GM21515 (cell line): Measurements from ENCODE around the gene LAPTM4A.
"Not testable (repeated sequence)": the region's sequence is repeated elsewhere in the genome, so short reads cannot be mapped to it uniquely, and the experiment has no call there.

Experiments used
- ATAC-seq: cut with Tn5 transposase; IDR thresholded peaks from one replicate; pipeline ENCODE4 v1.9.1; 2021; ENCODE audit not compliant: unreplicated experiment

Gene LAPTM4A

GRCh38 chr2:20051532-20052228 lies at the start of gene LAPTM4A:
TSS of gene LAPTM4A (minus strand) at chr2:20051628. CDS start at chr2:20051520, 108 bp downstream.
- peak; percentile 96 for ATAC-seq

- ATAC-seq: no peak
Observed at GRCh38 chr2:20100711-20101110, 49.3 kb upstream of the LAPTM4A start.

DNA sequence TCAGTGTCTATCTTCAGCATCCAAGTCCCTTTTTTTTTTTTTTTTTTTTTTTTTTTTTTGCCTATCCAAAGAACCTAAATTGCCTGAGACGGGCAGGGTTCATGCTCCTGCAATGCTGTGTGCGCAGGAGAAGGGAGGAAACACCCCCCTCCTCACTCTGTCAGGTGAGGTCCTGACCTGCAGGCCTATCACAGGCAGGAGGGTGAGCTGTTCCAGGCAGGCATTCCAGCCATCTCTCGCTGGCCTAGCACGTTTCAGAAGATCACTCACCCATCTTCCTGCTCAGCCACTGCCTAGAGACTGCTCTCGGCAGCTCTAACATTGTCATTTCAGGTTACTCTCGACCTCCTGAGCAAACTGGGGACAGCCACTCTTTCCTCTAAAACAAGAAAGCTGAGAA lies 48.4 kb upstream of the LAPTM4A start:
- ATAC-seq: no peak

- peak; percentile 92 for ATAC-seq
Observed at GRCh38 chr2:20097889-20098714, 46.7 kb upstream of the LAPTM4A start.

- no peak for ATAC-seq
Observed at GRCh38 chr2:20095469-20095868, 44.0 kb upstream of the LAPTM4A start.

- no peak for ATAC-seq
Observed at GRCh38 chr2:20094955-20095354, 43.5 kb upstream of the LAPTM4A start.

DNA sequence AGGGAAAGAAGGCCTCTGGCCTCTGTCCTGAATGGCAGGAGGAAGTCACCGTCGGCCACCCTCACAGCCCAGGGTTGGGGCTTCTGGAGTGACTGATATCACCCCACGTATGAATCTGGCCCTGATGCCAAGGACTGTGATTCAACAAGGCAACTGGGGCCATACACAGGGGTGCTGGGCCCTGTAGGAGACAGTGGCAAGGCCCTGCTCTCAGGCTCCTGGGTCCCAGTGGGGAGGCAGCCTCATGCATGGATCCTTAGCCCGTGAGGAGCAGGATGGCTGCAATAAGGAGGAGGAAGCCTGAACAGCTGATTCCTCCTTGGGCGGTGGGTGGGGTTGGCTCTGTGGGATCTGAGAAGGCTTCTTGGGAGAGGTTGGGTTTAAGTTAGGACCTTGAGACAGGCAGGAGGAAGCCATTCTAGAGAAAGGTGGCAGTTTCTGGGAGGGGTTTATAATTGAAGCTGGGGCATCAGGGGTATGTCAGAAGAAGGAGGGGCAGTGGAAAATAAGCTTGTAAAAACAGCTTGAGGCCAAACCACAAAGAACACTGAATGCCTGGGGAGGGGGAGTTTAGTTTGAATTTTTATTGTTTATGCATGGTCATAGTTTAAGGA lies 42.8 kb upstream of the LAPTM4A start:
- no peak for ATAC-seq

- no peak for ATAC-seq
Observed at GRCh38 chr2:20093263-20094141, 42.1 kb upstream of the LAPTM4A start.

GRCh38 chr2:20092901-20093235 lies 41.4 kb upstream of the LAPTM4A start:
- ATAC-seq: no peak

DNA sequence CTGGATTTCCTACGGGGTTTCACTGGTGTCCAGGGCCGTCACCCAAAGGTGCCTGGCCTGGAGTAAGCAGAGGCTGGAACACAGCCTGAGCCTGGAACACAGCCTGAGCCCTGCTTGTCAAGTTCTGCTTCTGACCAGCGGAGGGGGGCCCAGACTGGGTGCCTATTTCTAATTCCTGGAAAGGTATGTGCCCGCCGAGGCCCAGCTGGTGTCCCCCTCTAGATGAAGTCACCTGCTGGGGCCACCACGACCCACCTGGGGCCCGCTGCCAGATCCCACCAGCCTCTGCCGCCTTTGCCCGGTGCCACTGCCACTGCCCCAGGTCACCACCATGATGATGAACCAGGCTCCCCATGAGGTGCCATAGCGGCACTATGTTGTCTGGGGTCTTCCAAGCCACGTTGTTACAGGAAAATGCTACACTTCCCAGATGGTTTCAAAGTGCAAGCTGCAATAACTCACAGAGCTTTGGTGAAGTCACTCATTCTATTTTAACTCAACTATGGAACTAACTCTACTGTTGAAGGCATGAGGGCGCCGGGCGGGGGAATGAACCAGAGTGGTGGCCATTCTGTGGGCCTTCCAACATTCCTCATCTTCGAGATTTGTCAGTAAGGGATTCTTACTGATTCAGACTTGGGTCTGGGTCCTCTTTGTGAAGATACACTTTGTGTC lies 40.9 kb upstream of the LAPTM4A start:
- no peak for ATAC-seq

DNA sequence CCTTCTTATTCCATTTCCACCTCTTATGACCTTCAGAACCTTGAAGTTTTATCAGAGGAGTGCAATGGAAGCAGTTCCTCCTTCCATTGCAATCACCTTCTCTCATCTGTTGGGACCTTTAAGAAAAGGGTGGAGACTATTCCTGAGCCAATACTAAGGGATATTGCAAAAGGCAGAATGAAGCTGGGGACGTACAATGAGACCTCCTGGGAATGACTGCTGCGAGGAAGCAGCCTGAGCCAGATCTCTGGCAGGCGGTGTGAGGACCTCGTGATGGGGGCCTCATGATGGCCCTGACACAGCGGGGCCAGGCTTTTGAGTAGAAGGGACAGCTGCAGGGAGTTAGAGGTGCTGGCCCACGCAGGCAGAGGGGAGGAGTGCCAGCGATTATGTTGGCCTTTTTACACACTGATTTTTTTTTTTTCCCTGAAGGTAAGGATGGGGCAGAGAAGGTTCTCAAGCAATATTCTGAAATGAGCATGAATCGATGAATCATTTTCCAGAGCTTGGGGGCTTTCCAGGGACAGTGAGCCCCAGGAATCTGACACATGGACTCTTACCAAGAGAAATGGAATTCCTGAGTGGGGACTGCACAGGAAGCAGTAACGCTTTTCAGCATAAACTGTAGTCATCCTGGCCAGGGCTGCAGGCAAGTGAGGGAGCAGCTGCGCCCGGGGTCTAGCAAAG lies 40.0 kb upstream of the LAPTM4A start:
- no peak for ATAC-seq

- no peak for ATAC-seq
Observed at GRCh38 chr2:20089715-20090464, 38.5 kb upstream of the LAPTM4A start.

DNA sequence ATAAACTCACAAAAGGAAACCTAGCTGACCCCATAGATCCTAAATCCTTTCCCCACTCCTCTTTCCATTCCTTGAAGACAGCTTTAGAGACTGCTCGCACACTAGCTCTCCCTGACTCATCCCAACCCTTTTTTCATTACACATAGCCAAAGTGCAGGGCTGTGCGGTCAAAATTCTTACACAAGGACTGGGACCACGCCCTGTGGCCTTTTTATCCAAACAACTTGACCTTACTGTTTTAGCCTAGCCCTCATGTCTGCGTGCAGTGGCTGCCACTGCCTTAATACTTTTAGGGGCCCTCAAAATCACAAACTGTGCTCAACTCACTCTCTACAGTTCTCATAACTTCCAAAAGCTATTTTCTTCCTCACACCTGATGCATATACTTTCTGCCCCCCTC lies 34.5 kb upstream of the LAPTM4A start:
- not testable (repeated sequence) for ATAC-seq

DNA sequence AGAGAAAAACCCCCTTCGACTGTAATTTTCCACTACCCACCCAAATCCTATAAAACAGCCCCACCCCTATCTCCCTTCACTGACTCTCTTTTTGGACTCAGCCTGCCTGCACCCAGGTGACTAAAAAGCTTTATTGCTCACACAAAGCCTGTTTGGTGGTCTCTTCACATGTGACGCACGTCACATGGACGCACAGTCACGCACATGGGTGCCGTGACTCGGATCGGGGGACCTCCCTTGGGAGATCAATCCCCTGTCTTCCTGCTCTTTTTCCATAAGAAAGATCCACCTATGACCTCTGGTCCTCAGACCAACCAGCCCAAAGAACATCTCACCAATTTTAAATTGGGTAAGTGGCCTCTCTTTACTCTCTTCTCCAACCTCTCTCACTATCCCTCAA lies 31.4 kb upstream of the LAPTM4A start:
- not testable (repeated sequence) for ATAC-seq

DNA sequence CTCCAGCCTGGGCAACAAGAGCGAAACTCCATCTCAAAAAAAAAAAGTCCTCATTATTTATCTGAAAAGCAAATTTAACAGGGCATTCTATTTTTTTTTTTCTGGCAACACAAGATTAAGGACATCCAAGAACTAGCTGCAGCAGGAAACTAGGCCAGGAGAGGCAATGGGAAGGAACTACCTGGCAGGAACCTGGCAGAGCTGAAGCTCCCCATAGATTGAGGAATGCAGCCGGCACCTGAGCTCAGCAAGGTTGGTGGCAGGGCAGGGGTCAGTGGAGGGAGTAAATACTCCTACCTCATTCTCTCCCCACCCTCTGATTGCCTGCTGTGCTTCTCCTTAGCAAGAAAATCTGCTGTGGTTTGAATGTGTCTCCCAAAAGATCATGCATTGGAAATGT lies 30.4 kb upstream of the LAPTM4A start:
- ATAC-seq: no peak

GRCh38 chr2:20080839-20081415 lies 29.5 kb upstream of the LAPTM4A start:
- ATAC-seq: no peak

DNA sequence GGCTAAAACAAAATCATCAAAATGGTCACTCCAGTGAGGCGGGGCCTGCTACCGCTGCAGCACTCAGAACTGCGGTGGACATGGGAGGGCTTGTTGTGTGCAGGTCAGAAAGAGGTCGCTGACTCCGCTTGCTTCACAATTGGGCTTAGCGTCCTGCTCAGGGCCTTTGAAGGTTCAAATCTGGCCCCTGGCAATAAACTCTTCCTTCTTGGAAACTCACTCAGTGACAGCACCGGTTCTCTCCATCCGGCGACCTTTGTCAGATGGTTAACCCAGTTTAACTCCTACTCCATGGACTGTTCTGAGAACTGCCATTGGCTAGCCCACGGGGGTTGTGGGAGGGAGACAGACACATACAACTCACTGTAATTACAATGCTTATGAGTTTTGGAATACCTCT lies 29.0 kb upstream of the LAPTM4A start:
- ATAC-seq: no peak

DNA sequence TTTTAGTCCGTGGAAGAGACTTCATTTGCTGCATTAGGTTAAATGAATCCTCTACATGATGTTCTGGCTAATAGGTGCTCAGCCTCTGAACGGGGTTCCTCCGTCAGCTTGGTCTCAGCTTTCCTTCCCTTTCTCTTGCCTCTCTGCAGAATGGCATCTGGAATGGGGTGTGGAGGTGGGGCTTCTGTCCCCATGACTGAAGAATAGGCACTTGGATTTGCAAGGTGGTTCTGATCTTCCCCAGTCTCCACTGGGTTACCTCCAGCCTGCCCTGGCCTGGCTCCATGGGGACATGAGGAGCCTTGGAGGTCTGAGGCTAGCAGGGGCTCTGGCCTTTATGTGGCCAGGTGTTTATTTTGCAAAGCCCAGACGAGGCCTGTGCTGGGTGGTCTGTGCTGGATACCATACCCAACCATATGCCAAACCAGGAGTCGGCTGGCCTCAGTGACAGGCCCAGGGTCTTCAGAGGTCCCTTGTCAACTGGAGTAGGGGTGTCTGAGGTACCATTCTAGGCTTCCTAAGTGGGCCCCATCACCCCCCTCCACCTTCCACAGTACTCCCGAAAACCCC lies 28.2 kb upstream of the LAPTM4A start:
- ATAC-seq: no peak
